RPMI8226 (cell line): ENCODE data around the gene MOV10L1.

ENCODE experiments used
- DNase-seq: peaks from one replicate; pipeline ENCODE4 v3.0.0-alpha.2; 2015

Gene MOV10L1

DNA sequence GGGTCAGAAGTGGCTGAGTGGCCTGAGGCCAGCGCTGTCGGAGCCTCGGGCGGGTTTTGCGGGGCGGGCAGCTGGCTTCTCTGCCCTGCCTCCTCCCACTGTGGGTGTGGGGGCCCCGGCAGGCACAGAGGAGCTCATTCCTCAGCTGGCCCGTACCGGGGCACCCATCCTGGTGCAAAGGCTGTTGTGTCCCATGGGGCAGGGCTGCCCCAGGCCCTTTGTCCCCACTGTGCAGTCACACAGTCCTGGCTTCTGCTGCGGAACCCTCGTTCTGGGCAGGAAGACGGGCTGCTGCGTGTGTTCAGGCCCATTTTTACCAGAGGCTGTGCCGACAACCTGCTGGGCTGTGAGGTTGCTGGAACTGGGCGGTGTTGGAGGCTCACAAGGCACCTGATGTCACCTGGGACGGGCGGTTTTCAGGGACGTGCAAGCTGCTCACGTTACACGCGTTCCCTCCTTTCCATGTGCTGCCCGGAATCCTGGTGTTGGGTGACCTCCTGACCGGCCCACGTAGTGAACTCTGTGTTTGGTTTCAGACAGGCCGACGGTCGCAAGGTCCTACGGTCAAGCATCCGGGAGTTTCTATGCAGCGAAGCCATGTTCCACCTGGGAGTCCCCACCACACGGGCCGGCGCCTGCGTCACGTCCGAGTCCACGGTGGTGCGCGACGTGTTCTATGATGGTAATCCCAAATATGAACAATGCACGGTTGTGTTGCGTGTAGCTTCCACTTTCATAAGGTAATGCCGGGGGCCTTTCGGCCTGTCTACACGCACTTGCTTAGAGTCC lies 116.2 kb downstream of the MOV10L1 start:
- DNase-seq: no peak

DNA sequence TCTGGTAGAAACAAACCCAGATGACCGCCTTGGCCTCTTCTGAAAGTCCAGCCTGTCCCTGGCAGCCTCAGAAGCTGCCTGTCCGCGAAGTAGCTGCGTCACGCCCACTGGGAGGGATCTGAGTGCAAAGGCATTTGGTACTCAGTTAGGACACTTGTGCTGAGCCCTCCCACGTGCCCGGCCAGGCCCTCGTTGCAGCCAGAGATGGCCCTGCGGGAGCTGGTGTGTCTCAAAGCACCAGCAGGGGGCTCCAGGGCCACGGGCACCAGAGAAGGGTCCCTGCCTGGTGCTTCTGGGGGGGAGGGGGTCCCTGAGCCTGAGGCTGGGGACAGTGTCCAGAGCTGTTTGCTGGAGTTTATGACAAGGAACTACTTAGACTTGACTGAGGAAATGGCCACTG lies 116.8 kb downstream of the MOV10L1 start:
- DNase-seq: no peak

DNA sequence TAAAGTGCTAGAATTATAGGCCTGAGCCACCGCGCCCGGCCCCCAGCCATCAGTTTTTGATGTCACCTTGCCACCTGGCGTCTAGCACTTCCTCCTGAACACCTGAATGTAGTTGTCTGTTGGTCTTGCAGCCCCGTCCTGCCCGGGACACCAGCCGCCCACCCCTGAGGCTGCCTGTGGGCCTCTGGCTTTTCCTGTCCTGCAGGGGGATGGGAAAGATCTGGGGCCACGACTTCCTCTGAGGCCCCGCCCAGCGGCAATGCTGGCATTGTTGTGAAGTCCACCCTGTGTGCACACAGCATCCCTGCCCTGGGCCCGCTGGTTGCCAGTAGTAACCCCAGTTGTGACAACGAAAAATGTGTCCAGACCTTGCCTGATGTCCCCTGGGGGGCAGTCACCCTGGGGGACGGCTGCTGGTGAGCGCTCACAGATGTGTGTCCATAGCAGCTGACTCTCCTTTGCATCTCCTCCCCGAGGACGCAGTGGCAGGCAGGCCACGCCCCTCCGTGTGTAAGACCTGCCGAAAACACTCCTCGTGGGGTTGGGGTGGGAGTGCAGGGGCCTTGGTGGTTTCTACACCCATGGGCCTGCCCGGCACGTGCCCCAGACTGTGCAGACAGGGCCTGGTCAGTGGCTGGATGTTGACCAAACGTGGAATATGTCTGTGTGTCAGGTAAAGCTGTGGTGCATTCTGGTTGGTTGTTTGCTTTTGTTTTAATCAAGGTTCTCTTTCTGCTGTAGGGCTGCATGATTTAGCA lies 117.8 kb downstream of the MOV10L1 start:
- DNase-seq: no peak

DNA sequence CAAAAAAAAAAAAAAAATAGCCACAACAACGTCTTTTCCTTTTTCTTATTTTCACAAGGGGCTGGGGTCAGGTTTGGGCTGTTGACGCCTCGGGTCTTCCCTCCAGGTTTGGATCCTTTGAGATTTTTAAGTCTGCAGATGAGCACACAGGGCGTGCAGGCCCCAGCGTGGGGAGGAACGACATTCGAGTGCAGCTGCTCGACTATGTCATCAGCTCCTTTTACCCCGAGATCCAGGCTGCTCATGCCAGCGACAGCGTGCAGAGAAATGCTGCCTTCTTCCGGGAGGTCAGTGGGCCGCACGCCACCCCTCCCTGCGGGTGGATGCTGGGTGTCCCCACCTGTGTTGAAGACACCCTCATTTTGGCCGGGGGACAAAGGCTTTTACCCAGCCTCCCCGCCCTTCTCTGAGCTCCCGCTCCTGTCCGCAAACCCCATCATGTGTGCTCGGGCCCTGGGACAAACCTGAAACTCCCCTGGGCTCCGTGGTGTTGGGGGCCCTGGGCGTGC lies 118.7 kb downstream of the MOV10L1 start:
- no peak for DNase-seq

DNA sequence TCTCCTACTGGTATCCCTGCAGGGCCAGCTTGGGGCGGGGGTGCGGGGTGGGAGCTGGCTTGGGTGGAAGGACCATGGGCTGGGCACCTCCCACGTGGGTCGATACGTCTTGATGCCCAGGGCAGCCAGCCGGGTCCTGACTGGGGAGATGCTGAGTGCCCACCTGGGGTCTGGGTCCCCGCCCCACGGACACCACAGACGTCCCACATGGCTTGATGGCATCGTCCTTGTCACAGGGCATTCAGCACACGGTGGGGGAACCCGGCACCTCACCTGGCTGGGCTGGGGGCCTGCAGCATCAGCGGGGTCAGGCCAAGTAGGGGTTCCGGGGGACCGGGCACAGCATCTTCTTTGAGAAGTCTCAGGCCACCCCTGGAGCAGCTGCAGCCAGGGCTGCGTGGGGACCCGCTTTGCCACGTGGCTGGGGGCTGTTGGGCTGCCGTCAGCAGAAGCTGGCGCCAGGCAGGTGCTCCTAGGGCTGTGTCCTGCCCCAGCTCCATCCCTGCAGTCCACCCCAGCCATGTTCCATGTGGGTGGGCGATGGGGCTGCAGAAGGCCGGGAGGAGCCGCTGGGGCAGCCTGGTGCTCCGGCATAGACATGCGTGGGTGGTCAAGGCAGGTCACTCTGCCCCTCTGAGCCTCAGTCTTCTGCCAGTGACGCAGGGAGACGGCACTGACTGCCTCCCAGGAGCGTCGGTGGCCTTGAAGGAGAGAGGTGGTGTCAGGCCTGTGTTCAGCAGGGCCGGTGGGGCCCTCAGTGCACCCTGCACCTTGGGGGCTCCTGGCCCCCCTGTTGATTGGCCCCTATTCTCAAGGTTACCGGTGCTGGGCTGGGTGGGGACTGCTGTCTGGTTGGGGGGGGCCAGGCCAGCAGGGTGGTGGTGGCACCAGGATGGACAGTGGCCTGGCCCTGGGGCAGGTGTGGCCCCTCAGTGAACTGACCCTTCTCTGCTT lies 119.4 kb downstream of the MOV10L1 start:
- no peak for DNase-seq

DNA sequence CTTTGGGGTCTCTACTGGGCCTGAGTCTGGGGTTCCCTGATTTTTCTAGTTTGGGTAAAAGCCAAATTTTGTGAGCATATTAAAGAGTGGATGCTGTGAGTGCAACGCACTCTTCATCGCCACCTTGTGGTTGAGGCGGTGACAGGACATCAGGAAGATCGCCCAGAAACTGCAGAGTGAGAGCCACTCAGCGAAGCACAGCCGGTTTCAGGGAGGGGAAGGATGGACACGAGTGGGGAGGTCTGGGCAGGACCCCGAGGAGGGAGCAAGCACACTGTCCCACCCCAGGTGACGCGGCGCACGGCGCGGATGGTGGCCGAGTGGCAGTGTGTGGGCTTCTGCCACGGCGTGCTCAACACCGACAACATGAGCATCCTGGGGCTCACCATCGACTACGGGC lies 120.1 kb downstream of the MOV10L1 start:
- peak; percentile 80 for DNase-seq

DNA sequence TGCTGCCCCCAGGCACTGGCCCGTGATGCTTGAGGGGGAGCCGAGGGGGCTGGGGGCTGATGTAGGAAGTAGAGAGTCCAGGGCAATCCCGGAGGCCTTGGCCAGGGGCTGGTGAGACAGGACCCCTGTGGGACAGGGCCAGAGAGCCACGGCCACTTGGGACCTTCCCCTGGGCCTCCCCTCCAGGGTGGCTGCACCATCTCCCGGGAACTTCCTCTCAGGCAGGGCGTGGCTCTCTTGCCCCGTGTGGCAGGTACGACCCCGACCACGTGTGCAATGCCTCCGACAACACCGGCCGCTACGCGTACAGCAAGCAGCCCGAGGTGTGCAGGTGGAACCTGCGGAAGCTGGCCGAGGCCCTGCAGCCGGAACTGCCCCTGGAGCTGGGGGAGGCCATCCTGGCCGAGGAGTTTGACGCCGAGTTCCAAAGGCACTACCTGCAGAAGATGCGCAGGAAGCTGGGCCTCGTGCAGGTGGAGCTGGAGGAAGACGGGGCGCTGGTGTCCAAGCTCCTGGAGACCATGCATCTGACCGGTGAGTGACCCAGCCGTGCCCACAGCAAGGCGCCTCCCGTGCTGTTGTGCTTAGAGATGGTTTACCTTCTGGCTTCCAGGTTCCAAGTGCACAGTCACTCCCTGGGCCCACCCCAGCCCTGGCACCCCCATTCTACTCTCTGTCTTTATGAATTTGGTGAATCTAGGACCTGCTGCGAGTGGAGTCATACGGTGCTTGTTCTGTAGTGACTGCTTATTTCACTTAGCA lies 120.8 kb downstream of the MOV10L1 start:
- DNase-seq: no peak

DNA sequence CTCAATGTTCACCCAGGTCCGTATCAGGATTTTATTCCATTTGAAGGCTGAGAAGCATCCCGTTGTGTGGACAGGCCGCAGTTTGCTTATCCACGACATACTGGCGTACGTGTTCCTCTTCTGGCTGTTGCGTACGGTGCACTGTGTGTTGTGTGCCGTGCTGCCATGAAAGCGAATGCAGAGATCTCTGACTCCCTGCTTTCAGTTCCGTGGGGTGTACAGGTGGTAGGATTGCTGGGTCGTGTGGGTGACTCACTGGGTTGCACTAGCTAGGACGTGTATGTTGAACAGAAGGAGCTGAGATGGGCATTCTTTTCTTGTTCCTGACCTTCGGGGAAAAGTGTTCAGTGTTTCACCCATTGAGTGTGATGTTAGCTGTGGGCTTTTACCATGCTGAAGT lies 121.3 kb downstream of the MOV10L1 start:
- no peak for DNase-seq
